HEK293T (cell line): ENCODE results near the gene KLF6.
A peak's percentile ranks its signal among the peaks of the same experiment; 100 is the strongest.

ENCODE experiments used
- CTCF ChIA-PET: fragments of 350-600 bp; formaldehyde crosslinking; extraction: SDS; loops from one replicate; lab custom pipeline; 2021; ENCODE audit warnings: antibody characterized with exemption, inconsistent platforms; lab: Yijun Ruan, JAX
- POLR2A ChIA-PET: fragments of 350-600 bp; formaldehyde crosslinking; extraction: SDS; loops from one replicate; lab custom pipeline; 2020; ENCODE audit warnings: antibody characterized with exemption, inconsistent platforms; lab: Yijun Ruan, JAX
- DNase-seq: peaks from one replicate; pipeline ENCODE4 v3.0.0; 2012; ENCODE audit warnings: mixed read lengths; ENCODE audit errors: extremely low spot score
- ARNT ChIP-seq: fragments of 450-650 bp; IDR thresholded peaks from 2 replicates; pipeline ENCODE4 v1.6.1; 2017; ENCODE audit warnings: mild to moderate bottlenecking
- BHLHE40 ChIP-seq: fragments of 450-650 bp; IDR thresholded peaks from 2 replicates; pipeline ENCODE4 v1.6.1; 2016; ENCODE audit warnings: mild to moderate bottlenecking, moderate library complexity, borderline replicate concordance
- CTBP1 ChIP-seq: fragments of 450-650 bp; IDR thresholded peaks from 2 replicates; pipeline ENCODE4 v1.6.1; 2016; ENCODE audit warnings: borderline replicate concordance
- ELF4 ChIP-seq: fragments of 450-650 bp; IDR thresholded peaks from 2 replicates; pipeline ENCODE4 v1.6.1; 2017; ENCODE audit warnings: antibody characterized with exemption
- FOXA1 ChIP-seq: fragments of 450-650 bp; IDR thresholded peaks from 2 replicates; pipeline ENCODE4 v1.6.1; 2016; ENCODE audit warnings: mild to moderate bottlenecking
- FOXK2 ChIP-seq: fragments of 450-650 bp; IDR thresholded peaks from 2 replicates; pipeline ENCODE4 v1.6.1; 2016; ENCODE audit warnings: mild to moderate bottlenecking
- FOXM1 ChIP-seq: fragments of 450-650 bp; IDR thresholded peaks from 2 replicates; pipeline ENCODE4 v1.6.1; 2017; ENCODE audit warnings: mild to moderate bottlenecking, borderline replicate concordance
- HDGF ChIP-seq: fragments of 450-650 bp; IDR thresholded peaks from 2 replicates; pipeline ENCODE4 v1.6.1; 2017; ENCODE audit warnings: antibody characterized with exemption, borderline replicate concordance
- L3MBTL2 ChIP-seq: fragments of 450-650 bp; conservative IDR thresholded peaks from 2 replicates; pipeline ENCODE4 v1.6.1; 2016; ENCODE audit warnings: mild to moderate bottlenecking
- LEF1 ChIP-seq: fragments of 450-650 bp; IDR thresholded peaks from 2 replicates; pipeline ENCODE4 v1.6.1; 2017; ENCODE audit warnings: mild to moderate bottlenecking, borderline replicate concordance
- NFRKB ChIP-seq: fragments of 450-650 bp; IDR thresholded peaks from 2 replicates; pipeline ENCODE4 v1.6.1; 2016; ENCODE audit warnings: mild to moderate bottlenecking, moderate library complexity
- PKNOX1 ChIP-seq: fragments of 450-650 bp; IDR thresholded peaks from 2 replicates; pipeline ENCODE4 v1.6.1; 2016
- SP1 ChIP-seq: fragments of 450-650 bp; IDR thresholded peaks from 2 replicates; pipeline ENCODE4 v1.6.1; 2017
- SUZ12 ChIP-seq: fragments of 450-650 bp; IDR thresholded peaks from 2 replicates; pipeline ENCODE4 v1.6.1; 2016; ENCODE audit warnings: mild to moderate bottlenecking
- TARDBP ChIP-seq: fragments of 450-650 bp; IDR thresholded peaks from 2 replicates; pipeline ENCODE4 v1.6.1; 2016
- ZNF384 ChIP-seq: fragments of 450-650 bp; IDR thresholded peaks from 2 replicates; pipeline ENCODE4 v1.6.1; 2016

The KLF6 gene

GRCh38 chr10:3784510-3785250, at the start of gene KLF6:
TSS of gene KLF6 (minus strand) at chr10:3785209. CDS start at chr10:3785014, 195 bp downstream.
- CTCF ChIA-PET = interaction anchor here (0.6 to 0.7 kb wide), 2 partner anchors 101 to 219 kb away, joined by 3 read pairs; no protein-coding TSS in a partner anchor
- TF ChIP-seq SP1 = no peak
- 0 out of 2 replicates have a peak, but pooled peaks have one; percentile 22 for TF ChIP-seq L3MBTL2
- no peak for DNase-seq
- POLR2A ChIA-PET = interaction anchor here (0.5 to 5.1 kb wide), 67 partner anchors 9 to 991 kb away, joined by 3 to 123 read pairs (median 4); no protein-coding TSS in a partner anchor

GRCh38 chr10:3834404-3834803, 49.4 kb upstream of the KLF6 start:
- ChIA-PET CTCF (no interaction called here), POLR2A (interaction anchor here (1.3 kb wide), 1 partner anchor 18 kb away, joined by 4 read pairs; no protein-coding TSS in a partner anchor)
- TF ChIP-seq ZNF384 = no peak
- DNase-seq = no peak

- POLR2A ChIA-PET = interaction anchor here (1.3 to 1.4 kb wide), 2 partner anchors 19 to 48 kb away, joined by 4 to 8 read pairs; partner anchors contain the start of gene KLF6
- DNase-seq = no peak
- TF ChIP-seq BHLHE40 (no peak), HDGF (no peak), SP1 (no peak), PKNOX1 (no peak)
- CTCF ChIA-PET = no interaction called here
Measured at GRCh38 chr10:3833046-3833445, 48.0 kb upstream of the KLF6 start.

GRCh38 chr10:3832022-3832786, 47.2 kb upstream of the KLF6 start:
- no peak for TF ChIP-seq NFRKB
- no peak for TF ChIP-seq ZNF384
- TF ChIP-seq LEF1 = no peak
- TF ChIP-seq CTBP1 = no peak
- TF ChIP-seq FOXK2 = no peak
- TF ChIP-seq HDGF = no peak
- no peak for TF ChIP-seq PKNOX1
- no peak for TF ChIP-seq SUZ12
- no peak for TF ChIP-seq SP1
- TF ChIP-seq FOXA1 = no peak
- ChIA-PET POLR2A (interaction anchor here (1.4 kb wide), 1 partner anchor 47 kb away, joined by 8 read pairs; the partner anchor contains the start of gene KLF6), CTCF (no interaction called here)
- no peak for DNase-seq

GRCh38 chr10:3831608-3832007, 46.6 kb upstream of the KLF6 start:
- DNase-seq = no peak
- CTCF ChIA-PET = no interaction called here
- POLR2A ChIA-PET = interaction anchor here (0.7 to 1.4 kb wide), 2 partner anchors 47 kb away, joined by 6 to 8 read pairs; partner anchors contain the start of gene KLF6
- no peak for TF ChIP-seq L3MBTL2
- TF ChIP-seq ELF4 = no peak
- TF ChIP-seq PKNOX1 = no peak
- no peak for TF ChIP-seq FOXM1

- ChIA-PET CTCF (no interaction called here), POLR2A (interaction anchor here (0.7 kb wide), 1 partner anchor 46 kb away, joined by 6 read pairs; the partner anchor contains the start of gene KLF6)
- TF ChIP-seq SUZ12 = no peak
- TF ChIP-seq SP1 = no peak
- TF ChIP-seq NFRKB = no peak
- TF ChIP-seq ARNT = no peak
- no peak for TF ChIP-seq L3MBTL2
- TF ChIP-seq ELF4 = no peak
- TF ChIP-seq FOXK2 = no peak
- no peak for TF ChIP-seq CTBP1
- no peak for TF ChIP-seq TARDBP
- no peak for TF ChIP-seq HDGF
- TF ChIP-seq FOXM1 = no peak
- no peak for TF ChIP-seq ZNF384
- TF ChIP-seq BHLHE40 = no peak
- TF ChIP-seq PKNOX1 = no peak
- TF ChIP-seq FOXA1 = no peak
- no peak for TF ChIP-seq LEF1
- no peak for DNase-seq
Measured at GRCh38 chr10:3830946-3831345, 45.9 kb upstream of the KLF6 start.
